ENCODE results near the gene E2F1.

E2F1 gene

DNA sequence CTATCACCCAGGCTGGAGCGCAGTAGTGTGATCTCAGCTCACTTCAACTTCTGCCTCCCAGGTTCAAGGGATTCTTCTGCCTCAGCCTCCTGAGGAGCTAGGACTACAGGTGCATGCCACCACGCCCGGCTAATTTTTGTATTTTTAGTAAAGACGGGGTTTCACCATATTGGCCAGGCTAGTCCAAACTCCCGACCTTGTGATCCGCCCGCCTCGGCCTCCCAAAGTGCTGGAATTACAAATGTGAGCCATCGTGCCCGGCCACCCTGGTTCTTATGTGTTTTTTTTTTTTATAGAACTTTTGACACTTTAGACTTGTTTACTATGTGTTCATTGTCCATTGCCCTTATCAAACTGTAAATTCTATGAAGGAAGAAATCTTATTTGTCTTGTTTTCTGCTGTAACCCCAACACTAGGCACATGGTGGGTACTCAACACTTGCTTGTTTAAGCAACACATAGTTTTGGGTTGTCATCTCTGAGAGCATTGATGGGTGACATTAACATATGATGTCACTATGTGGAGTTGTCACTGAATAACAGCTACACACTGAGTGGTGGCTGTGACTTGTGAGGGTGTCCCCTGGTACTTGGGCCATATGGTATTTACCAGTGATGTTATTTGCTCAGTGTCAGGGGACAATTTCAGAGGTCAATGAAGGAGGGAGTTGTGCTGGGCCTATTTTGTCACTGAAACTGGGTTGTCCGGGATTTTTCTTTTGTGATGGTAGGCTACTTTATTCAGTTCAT lies 35.4 kb upstream of the E2F1 start:
- DNase-seq (ENCODE audit: low read depth): no peak
- no peak overlapping the region for H3K4me3 ChIP-seq (ENCODE audit: low read length)
- TF ChIP-seq CTCF (IDR thresholded peaks at IDR 0.05; ENCODE audit: insufficient read depth, low read depth, low read length, missing control alignments): no peak

GRCh38 chr20:33719989-33720709 lies 34.0 kb upstream of the E2F1 start, which contains the start of gene PXMP4:
TSS of gene PXMP4 (minus strand) at chr20:33720310. CDS start at chr20:33720207, 103 bp downstream.
- peak; percentile 97 for DNase-seq (ENCODE audit: low read depth)
- H3K4me3 ChIP-seq (ENCODE audit: low read length): peak within 1 kb of the TSS; percentile 88

GRCh38 chr20:33719277-33719988 lies 33.2 kb upstream of the E2F1 start:
- DNase-seq (ENCODE audit: low read depth): no peak
- TF ChIP-seq CTCF (IDR thresholded peaks at IDR 0.05; ENCODE audit: insufficient read depth, low read depth, low read length, missing control alignments): no peak
- H3K4me3 ChIP-seq (ENCODE audit: low read length): peak overlapping the region; percentile 88

More at GRCh38 chr20:33719989-33720709, 34.0 kb upstream of the E2F1 start, which contains the start of gene PXMP4:
- TF ChIP-seq CTCF (IDR thresholded peaks at IDR 0.05; ENCODE audit: insufficient read depth, low read depth, low read length, missing control alignments): no peak

GRCh38 chr20:33716498-33716897 lies 30.3 kb upstream of the E2F1 start:
- TF ChIP-seq CTCF (IDR thresholded peaks at IDR 0.05; ENCODE audit: insufficient read depth, low read depth, low read length, missing control alignments): no peak
- H3K4me3 ChIP-seq (ENCODE audit: low read length): no peak overlapping the region
- no peak for DNase-seq (ENCODE audit: low read depth)

GRCh38 chr20:33713865-33714367 lies 27.7 kb upstream of the E2F1 start:
- no peak for TF ChIP-seq CTCF (IDR thresholded peaks at IDR 0.05; ENCODE audit: insufficient read depth, low read depth, low read length, missing control alignments)
- DNase-seq (ENCODE audit: low read depth): no peak
- no peak overlapping the region for H3K4me3 ChIP-seq (ENCODE audit: low read length)

- no peak for DNase-seq (ENCODE audit: low read depth)
- no peak for TF ChIP-seq CTCF (IDR thresholded peaks at IDR 0.05; ENCODE audit: insufficient read depth, low read depth, low read length, missing control alignments)
Observed at GRCh38 chr20:33711446-33711738, 25.2 kb upstream of the E2F1 start.

More at GRCh38 chr20:33711446-33711738, 25.2 kb upstream of the E2F1 start:
- H3K4me3 ChIP-seq (ENCODE audit: low read length): no peak overlapping the region
